ENCODE results near the gene POC1B.

- TF ChIP-seq EP300 (IDR thresholded peaks at IDR 0.05) (no peak), POLR2A (IDR thresholded peaks at IDR 0.05) (no peak)
Observed at GRCh38 chr12:89481213-89481914, 44.5 kb downstream of the POC1B start.

Measured in gastroesophageal sphincter (tissue), 2 donors.